NCI-H345 treated with DMSO at 0.1 percent for 48 hours (cell line): Measurements from ENCODE around the gene GPHN.
A peak's percentile ranks its signal among the peaks of the same experiment; 100 is the strongest.

Experiments used
- DNase-seq: peaks from one replicate; lab custom pipeline; 2025; ENCODE audit not compliant: unreplicated experiment; lab: John Stamatoyannopoulos, UW

Gene GPHN

GRCh38 chr14:66507722-66508546 lies at the start of gene GPHN:
GPHN (plus strand) TSS chr14:66508147.
- peak; percentile 87 for DNase-seq

- DNase-seq, result no peak
Observed at GRCh38 chr14:66459603-66460002, 48.3 kb upstream of the GPHN start.

- no peak for DNase-seq
Observed at GRCh38 chr14:66464261-66464660, 43.7 kb upstream of the GPHN start.

GRCh38 chr14:66468778-66469367 lies 39.1 kb upstream of the GPHN start:
- DNase-seq, result no peak

- DNase-seq, result no peak
Observed at GRCh38 chr14:66471584-66471983, 36.4 kb upstream of the GPHN start.

- DNase-seq, result no peak
Observed at GRCh38 chr14:66472251-66472650, 35.7 kb upstream of the GPHN start.

- DNase-seq, result no peak
Observed at GRCh38 chr14:66473223-66473622, 34.7 kb upstream of the GPHN start.

- DNase-seq, result no peak
Observed at GRCh38 chr14:66476964-66477363, 31.0 kb upstream of the GPHN start.

GRCh38 chr14:66477567-66477966 lies 30.4 kb upstream of the GPHN start:
- no peak for DNase-seq

- no peak for DNase-seq
Observed at GRCh38 chr14:66482873-66483272, 25.1 kb upstream of the GPHN start.

- no peak for DNase-seq
Observed at GRCh38 chr14:66483322-66483721, 24.6 kb upstream of the GPHN start.

- no peak for DNase-seq
Observed at GRCh38 chr14:66485029-66485428, 22.9 kb upstream of the GPHN start.

- DNase-seq, result no peak
Observed at GRCh38 chr14:66485910-66486421, 22.0 kb upstream of the GPHN start, which contains the start of gene CCDC196. CCDC196 (plus strand) TSS chr14:66486371; CDS start chr14:66486503, 132 bp downstream.

- no peak for DNase-seq
Observed at GRCh38 chr14:66487164-66487563, 20.8 kb upstream of the GPHN start.

GRCh38 chr14:66490143-66491111 lies 17.5 kb upstream of the GPHN start:
- no peak for DNase-seq

- no peak for DNase-seq
Observed at GRCh38 chr14:66493750-66494149, 14.2 kb upstream of the GPHN start.

- DNase-seq, result peak; percentile 47
Observed at GRCh38 chr14:66495218-66496098, 12.5 kb upstream of the GPHN start.

GRCh38 chr14:66496188-66496807 lies 11.6 kb upstream of the GPHN start:
- no peak for DNase-seq

GRCh38 chr14:66496911-66497310 lies 11.0 kb upstream of the GPHN start:
- DNase-seq, result no peak

GRCh38 chr14:66498311-66498710 lies 9.6 kb upstream of the GPHN start:
- no peak for DNase-seq
